Right lobe of liver (tissue), 4 donors: ENCODE measurements around the gene PITPNM3.

ENCODE experiments used
- CTCF ChIP-seq, 4 donors: fragments of 200-600 bp in 3 of 4; fragments of 450-650 bp in 1 of 4; IDR thresholded peaks; one replicate each; pipeline versions ENCODE4 v1.5.1 to v1.8.0; 2016 to 2022; ENCODE audit warnings: antibody characterized with exemption in 4 of 4, mild to moderate bottlenecking in 2 of 4
- POLR2A ChIP-seq: fragments of 450-650 bp; IDR thresholded peaks from one replicate; pipeline ENCODE4 v1.6.1; 2017; ENCODE audit warnings: antibody characterized with exemption, mild to moderate bottlenecking
- donor health status: DM: no; HTN: no; CAD: no.
- donor health status: DM: no; HTN: no; CAD: no.
- donor health status: DM: no; HTN: yes; CAD: no.

GRCh38 chr17:6542577-6542976 lies 13.8 kb downstream of the PITPNM3 start:
- TF ChIP-seq POLR2A (no peak), CTCF (IDR thresholded peaks at IDR 0.05) (no peak)
